Inferior parietal cortex (tissue), 1 donor: Measurements from ENCODE around the gene CCR5AS.

Source experiments
- DNase-seq: peaks from one replicate; pipeline ENCODE4 v3.0.0-alpha.2; 2016; ENCODE audit errors: extremely low spot score

CCR5AS gene

GRCh38 chr3:46316206-46316605, 90.7 kb downstream of the CCR5AS start:
- no peak for DNase-seq

- DNase-seq, result no peak
These were observed 92.3 kb downstream of the CCR5AS start for GRCh38 chr3:46314517-46314916.
